Endometrial microvascular endothelial cells (primary cell): ENCODE results near the gene CCDC9B. TPM values are rescaled to one million over a fixed set of nuclear protein-coding genes. Genes with fewer than 3 reads are reported as not detected.

Source experiments
- in situ Hi-C: cut with HindIII; loops from 2 replicates; pipeline ENCODE4 v1.10.0; 2017; ENCODE audit warnings: low sequenced_read_pairs, low pct_unique_long_range_greater_than_20kb; ENCODE audit errors: inconsistent ontology term
- total RNA-seq: library from RNA; depleted of rRNA; stranded (reverse); fragments of >200 nt; gene quantifications from one replicate; pipeline ENCODE4 v1.2.3, GENCODE V29; 2015; ENCODE audit errors: inconsistent ontology term

Gene CCDC9B
- total RNA-seq, result 16.1 TPM

DNA sequence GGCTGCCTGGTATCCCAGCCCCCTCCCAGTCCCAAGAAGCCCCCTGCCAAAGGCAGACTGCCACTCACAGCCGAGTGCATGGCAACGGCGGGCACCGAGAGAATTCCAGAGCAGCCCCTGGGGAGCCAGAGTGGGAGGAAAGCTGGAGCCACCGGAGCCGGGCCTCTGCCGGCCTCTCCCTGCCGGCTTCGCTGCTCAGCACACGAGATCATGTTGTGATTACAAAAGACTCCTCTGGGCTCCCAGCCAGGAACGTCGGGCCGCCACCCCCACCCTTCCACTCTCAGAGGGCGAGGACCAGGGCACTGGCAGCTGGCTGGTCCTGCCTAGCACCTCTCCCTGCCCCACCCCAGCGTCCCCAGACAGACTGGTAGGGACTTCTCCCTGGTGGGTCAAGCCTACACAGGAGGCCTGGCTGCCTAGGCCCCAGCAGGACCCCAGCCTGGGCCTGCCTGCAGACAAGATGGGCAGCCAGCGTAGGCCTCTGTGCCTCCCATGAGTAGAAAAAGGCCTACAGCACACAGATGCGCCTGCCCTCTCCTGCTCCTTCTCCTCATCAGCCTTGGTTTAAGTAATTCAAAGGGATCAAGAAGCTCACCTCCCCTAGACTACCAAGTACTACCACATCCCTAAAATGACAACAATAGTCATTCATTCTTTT lies at the start of gene CCDC9B:
TSS of gene CCDC9B (minus strand) at position 200 of the 661 bp plus-strand sequence. CDS start at position 80, 120 bp downstream.
- in situ Hi-C loops, result no loop called here

DNA sequence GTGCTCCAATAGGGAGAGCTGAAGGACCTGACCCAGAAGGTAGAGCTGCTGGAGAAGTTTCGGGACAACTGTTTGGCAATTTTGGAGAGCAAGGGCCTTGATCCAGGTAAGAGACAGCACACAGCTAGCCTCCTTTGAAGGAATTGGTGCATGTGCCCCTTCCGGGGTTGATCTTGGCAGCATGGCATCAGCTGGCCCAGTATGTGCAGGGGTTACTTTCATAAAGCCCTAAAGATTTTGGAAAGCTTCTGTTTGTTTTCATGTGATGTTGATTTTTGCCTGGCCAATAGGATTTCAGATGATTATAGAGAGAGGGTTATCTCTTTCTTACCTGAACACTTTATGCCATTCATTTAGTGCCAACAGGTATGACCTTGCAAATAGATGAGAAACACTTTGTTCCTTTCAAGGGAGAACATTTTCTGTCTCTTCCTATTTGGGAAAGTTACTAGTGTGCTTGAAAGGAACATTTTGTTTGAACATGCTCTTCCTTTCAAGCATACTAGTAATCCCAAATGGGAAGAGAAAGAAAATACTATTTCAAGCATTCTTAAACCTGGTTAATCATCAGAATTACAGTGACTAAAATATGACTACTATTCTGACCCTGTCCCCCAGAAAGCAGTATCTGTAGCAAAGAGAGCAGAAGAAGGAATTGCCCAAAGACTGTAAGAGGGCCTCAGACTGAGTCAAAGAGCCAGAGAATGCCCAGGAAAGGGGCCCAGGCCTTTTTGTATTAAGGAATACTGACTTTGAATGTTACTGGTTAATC lies 49.3 kb upstream of the CCDC9B start:
- in situ Hi-C loops, result no loop called here

DNA sequence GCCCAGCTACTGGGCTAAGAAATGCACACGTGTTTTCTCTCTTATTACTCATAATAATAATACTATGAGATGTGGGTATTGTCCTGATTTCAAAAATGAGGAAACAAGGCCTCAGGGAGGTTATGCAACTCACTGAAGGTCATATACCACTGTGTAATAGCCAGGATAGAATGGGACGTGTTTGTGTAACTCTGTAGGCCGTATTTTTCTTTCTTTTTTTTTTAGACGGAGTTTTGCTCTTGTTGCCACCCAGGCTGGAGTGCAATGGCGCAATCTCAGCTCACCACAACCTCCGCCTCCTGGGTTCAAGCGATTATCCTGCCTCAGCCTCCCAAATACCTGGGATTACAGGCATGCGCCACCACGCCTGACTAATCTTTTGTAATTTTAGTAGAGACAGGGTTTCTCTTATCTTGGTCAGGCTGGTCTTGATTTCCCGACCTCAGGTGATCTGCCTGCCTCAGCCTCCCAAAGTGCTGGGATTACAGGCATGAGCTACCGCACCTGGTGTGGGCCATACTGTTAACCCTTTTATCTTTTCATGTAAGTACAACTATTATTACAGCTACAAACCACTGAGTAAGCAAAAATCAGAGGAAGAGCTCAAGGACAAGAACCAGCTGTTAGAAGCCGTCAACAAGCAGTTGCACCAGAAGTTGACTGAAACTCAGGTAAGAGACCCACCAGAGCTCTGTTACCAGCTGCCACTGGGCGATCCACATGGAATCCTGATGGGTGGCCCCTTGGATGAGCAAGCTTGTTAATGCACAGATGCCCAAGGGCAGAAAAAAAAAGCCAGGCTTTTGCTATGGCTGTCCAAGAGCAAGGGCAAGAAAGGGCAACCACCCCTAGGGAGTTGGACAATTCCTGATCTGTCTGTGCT lies 48.4 kb upstream of the CCDC9B start:
- in situ Hi-C loops, result no loop called here

DNA sequence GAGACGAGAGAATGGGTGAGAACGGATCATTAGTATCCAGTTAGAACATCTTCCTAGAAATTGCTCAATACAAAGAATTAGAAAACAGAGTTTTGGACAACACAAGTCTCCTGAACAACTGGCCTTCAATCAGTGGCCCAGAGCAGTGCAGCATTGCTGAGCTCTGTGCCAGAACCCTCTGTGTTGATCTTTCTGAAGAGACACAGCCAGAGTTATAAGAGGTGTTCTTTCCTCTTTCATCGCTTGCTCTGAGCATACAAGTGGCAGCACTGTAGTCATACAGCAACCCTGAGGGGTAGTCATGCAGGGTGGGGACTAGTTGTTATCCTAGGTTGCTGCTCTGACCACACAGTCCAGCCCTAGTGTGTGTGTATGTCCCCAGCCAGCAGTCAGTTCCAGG lies 45.7 kb upstream of the CCDC9B start:
- in situ Hi-C loops, result no loop called here

DNA sequence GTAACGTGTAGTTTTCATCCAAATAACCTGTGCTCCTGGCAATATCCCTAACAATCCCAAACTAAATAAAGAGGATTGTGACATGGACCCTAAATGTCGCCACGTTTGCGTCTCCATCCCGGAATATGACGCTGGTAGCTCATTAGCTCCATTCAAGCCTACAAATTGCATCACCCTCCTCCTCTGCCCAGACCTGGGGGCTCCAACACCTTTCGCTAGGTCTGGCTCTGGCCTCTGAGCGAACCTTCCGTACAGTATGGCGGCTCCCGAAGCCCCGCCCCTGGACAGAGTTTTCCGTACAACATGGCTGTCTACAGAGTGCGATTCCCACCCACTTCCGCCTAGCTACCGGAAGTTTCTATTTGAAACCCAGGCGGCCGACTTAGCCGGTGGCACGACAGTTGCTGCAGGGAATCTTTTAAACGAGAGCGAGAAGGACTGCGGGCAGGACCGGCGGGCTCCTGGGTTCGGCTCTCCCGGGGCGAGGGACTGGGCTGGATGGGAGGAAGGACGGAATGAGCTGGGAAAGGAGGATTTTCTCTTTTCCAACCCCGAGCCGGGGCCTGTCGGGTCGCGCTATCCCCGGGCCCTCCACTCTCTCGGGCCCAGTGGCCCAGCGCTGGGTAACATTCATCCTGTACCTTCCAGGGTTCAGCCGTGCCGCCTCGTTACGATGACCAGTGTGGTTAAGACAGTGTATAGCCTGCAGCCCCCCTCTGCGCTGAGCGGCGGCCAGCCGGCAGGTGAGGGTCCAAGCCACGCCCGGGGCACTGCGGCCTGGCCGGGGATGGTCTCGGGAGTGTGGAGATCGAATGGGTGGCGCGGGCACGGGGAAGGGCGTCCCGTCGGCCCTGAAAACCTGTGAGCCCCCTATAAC lies 42.1 kb upstream of the CCDC9B start, which contains the start of gene KNSTRN:
TSS of gene KNSTRN (plus strand) at position 142 of the 877 bp plus-strand sequence. CDS start at position 257, 115 bp downstream.
- in situ Hi-C loops, result no loop called here

DNA sequence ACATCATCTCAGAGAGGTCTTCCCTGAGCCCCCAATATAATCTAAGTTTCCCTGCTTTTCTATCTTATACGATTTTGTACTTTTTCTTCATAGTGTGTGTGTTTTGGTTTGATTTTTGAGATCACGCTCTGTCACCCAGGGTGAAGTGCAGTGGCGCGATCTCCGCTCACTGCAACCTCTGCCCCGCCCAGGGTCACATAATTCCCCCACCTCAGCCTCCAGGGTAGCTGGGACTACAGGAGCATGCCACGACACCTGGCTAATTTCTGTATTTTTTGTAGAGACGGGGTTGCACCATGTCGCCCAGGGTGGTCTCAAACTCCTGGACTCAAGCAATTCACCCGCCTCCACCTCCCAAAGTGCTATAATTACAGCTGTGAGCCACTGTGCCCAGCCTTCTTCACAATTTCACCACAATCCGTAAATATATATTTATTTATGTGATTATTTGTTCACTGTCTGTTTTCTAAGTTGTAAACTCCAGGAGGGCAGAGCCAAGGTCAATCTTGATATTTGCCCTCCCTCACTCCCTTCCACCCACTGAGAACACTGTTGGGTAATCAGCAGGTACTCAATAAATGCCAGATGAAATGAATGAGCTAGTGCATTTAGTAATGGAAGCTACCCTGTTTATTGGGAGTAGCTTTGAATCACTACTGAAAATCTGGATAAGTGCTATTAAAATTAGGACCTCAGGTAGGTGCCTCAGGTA lies 41.2 kb upstream of the CCDC9B start:
- in situ Hi-C loops, result no loop called here

DNA sequence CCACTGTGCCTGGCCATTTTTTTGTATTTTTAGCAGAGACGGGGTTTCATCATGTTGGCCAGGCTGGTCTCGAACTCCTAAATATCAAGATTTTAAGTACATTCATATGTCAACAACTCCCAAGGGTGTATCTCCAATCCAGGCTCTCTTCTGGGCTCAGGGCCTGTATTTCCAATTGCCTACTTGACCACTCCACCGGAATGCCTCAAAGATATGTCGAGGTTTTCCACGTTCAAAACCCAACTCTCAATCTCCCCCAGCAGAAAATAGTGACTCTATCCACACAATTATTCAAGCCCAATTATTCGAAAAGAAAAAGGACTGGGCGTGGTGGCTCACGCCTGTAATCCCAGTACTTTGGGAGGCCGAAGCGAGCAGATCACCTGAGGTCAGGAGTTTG lies 39.9 kb upstream of the CCDC9B start:
- in situ Hi-C loops, result no loop called here

DNA sequence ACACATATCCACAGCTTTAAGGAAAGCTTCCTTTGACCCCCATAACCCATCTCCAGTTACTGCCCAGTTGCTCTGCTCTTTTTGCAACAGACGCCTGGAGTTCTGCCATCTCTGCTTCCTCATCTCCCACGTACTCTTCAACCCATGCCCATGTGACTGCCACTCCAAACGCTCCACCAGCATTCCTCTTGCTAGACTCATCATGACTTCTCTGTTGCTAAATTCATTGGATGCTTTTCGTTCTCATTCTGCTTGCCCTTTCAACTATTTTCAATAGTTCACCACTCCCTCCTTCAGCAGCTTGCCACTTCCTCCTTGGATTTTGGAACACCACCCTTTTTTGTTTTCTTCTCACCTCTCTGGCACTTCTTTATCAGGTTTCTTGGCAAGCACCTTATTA lies 39.1 kb upstream of the CCDC9B start:
- in situ Hi-C loops, result no loop called here

DNA sequence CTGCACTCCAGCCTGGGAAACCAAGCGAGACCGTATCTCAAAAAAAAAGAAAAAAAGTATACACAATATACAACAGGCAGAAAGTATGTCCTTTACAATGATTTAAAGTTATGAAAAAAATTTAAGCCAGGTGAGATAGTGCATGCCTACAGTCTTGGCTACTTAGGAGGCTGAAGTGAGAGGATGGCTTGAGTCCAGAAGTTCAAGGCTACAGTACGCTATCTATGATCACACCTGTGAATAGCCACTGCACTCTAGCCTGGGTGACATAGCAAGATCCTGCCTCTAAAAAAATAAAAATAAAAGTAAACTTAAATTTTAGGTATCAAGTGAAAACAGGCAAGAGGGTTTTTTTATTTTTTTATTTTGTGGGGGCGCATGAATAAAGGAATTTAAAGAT lies 38.6 kb upstream of the CCDC9B start:
- in situ Hi-C loops, result no loop called here

DNA sequence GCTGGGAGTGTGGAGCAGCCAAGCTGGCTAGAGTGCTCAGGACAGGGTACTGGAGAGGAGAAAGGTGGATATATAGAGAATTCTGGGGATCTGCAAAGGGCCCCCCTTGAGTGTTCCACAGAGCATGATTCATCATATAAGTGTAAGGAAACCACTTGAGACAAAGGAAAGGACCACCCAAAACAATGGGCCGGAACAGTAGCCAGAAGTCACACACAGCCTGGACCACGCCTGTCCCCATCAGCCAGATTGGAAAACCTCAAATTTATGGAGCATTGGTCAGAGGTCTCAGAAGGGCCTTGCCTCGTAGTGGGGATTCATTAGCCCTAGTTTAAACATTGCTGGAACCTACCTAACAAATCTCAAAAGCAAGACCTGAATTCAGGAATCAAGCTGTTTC lies 36.9 kb upstream of the CCDC9B start:
- in situ Hi-C loops, result no loop called here

DNA sequence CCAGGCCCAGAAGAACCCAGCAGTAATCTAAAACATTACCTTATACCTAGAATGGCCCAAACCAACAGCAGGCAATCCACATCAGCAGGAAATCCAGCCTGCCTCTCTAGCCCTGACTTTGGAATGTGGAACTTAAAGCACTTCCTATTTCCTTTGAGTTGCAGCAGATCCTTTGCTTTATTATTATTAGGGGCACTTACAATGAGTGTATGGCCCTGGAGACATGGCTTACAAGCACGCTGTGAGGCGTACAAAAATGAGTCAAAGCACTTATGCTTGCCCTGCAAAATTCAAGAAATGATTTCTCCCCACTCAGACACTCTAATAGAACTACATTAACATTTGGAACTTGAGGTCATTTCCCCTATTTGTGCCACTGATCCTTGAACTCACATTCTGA lies 32.2 kb upstream of the CCDC9B start:
- in situ Hi-C loops, result no loop called here

DNA sequence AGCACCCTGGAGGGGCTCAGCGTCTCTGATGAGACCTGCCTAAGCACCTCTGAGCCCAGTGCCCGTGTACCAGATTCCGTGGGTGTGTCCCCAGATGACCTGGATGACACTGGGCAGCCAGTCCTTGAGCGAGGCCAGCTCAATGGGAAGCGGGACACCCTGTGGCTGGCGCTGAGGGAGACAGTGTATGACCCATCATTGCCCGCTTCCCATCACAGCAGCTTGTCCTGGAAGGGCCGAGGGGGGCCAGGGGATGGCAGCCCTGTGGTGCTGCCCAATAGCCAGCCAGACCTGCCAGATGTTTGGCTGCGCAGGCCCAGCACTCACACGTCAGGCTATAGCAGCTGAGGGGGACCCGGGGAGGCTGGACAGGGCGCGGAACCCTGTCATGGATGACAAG lies 29.2 kb upstream of the CCDC9B start:
- in situ Hi-C loops, result no loop called here

DNA sequence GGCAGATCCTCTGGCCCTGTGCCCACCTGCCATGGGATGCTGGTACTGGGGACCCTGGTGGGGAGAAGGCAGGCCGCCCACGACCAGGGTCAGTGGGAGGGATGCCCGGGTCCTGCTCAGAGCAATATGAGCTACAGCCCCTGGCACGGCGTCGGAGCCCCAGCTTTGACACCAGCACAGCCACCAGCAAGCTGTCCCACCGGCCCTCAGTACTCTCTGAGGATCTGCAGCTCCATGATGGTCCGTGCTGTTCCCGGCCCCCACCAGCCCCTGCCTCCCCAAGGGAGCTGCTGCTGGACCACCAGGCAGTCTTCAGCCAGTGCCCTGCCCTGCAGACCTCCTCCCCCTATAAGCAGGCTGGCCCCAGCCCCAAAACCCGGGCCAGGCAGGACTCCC lies 28.7 kb upstream of the CCDC9B start:
- in situ Hi-C loops, result no loop called here

DNA sequence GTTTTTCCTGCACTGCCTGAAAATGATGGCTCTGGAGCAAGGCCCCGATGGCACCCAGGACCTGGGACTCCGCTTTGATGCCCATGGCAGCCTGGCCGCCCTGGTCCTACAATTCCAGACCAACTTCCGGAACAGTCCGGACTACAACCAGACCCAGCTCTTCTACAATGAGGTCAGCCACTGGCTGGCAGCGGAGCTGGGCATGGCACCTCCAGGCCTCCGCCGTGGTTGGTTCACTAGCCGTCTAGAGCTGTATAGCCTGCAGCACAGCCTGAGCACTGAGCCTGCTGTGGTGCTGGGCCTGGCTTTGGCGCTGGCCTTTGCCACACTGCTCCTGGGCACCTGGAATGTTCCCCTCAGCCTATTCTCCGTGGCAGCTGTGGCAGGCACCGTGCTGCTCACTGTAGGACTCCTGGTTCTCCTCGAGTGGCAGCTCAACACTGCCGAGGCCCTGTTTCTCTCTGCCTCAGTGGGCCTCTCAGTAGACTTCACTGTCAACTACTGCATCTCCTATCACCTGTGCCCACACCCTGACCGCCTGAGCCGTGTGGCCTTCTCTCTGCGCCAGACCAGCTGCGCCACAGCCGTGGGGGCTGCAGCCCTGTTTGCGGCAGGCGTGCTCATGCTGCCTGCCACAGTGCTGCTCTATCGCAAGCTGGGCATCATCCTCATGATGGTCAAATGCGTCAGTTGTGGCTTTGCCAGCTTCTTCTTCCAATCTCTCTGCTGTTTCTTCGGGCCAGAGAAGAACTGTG lies 28.2 kb upstream of the CCDC9B start:
- in situ Hi-C loops, result no loop called here

DNA sequence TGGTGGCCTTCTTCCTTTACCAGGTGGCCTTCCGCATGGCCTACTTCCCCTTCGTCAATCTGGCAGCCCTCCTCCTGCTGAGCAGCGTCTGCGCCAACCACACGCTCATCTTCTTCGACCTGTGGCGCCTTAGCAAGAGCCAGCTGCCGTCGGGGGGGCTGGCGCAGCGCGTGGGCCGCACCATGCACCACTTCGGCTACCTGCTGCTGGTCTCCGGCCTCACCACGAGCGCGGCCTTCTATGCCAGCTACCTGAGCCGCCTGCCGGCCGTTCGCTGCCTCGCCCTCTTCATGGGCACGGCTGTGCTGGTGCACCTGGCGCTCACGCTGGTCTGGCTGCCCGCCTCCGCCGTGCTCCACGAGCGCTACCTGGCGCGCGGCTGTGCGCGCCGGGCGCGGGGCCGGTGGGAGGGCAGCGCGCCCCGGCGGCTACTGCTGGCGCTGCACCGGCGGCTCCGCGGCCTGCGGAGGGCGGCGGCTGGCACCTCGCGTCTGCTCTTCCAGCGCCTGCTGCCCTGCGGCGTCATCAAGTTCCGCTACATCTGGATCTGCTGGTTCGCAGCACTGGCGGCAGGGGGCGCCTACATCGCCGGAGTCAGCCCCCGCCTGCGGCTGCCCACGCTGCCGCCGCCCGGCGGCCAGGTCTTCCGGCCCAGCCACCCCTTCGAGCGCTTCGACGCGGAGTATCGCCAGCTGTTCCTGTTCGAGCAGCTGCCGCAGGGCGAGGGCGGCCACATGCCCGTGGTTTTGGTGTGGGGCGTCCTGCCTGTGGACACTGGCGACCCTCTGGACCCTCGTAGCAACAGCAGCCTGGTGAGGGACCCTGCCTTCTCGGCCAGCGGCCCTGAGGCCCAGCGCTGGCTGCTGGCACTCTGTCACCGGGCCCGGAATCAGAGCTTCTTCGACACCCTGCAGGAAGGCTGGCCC lies 27.2 kb upstream of the CCDC9B start:
- in situ Hi-C loops, result no loop called here

DNA sequence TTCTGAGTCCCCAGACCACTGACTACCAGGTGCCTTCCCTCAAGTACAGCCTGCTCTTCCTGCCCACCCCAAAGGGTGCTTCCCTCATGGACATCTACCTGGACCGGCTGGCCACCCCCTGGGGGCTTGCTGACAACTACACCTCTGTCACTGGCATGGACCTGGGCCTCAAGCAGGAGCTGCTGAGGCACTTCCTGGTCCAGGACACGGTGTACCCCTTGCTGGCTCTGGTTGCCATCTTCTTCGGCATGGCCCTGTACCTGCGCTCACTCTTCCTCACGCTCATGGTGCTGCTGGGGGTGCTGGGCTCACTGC lies 26.6 kb upstream of the CCDC9B start:
- in situ Hi-C loops, result no loop called here
